Urothelium cell line (cell line): ENCODE data around the gene NOL4.
"Not testable (repeated sequence)": the region's sequence is repeated elsewhere in the genome, so short reads cannot be mapped to it uniquely, and the experiment has no call there.

Experiments
- DNase-seq: peaks from one replicate; pipeline ENCODE4 v3.0.0; 2011; ENCODE audit warnings: low spot score, mixed read lengths
- FAIRE-seq: peaks from 2 replicates; lab custom pipeline; 2011; peaks lifted over from hg19 to GRCh38; lab: Jason Lieb, UNC

Gene NOL4, protein sequence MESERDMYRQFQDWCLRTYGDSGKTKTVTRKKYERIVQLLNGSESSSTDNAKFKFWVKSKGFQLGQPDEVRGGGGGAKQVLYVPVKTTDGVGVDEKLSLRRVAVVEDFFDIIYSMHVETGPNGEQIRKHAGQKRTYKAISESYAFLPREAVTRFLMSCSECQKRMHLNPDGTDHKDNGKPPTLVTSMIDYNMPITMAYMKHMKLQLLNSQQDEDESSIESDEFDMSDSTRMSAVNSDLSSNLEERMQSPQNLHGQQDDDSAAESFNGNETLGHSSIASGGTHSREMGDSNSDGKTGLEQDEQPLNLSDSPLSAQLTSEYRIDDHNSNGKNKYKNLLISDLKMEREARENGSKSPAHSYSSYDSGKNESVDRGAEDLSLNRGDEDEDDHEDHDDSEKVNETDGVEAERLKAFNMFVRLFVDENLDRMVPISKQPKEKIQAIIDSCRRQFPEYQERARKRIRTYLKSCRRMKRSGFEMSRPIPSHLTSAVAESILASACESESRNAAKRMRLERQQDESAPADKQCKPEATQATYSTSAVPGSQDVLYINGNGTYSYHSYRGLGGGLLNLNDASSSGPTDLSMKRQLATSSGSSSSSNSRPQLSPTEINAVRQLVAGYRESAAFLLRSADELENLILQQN

DNA sequence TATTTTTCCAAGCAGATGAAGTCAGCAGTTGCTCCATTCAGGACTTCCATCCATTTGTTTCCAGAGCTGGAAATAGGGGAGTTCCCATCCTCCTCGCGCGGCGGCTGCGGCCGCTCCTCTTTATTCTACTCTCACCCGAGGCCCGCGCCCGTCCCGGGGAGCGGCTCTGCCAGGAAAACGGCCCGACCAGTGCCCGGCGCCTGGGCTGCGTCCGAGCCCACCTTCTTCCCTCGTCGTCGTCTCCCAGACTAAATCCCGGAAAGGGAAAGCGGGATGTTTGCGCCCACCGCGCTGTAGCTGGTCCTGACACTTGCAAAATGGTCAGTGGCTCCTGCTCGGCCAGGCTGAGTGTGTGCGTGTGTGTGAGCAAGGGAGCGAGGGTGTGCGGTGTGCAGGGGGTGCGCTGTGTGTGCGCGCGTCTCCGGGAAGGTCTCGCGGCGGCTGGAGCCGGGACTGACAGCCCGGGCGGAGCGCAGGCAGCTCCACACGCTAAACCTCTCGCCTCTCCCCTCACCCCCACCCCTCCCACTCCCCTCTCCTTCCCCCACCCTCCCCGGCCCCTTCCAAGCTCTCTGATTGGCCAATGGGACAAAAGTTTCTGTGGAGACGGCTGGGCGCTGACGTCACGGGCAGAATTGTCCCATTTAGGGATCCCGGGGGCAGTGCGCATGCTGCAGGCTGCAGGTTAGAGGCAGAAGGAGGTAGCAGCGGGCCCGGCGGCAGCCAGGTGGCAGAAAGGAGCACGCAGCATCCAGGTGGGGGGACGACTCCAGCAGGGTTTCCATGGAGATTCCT is at the start of gene NOL4:
Gene NOL4 (minus strand): TSS at position 491 of the 795 bp plus-strand sequence. CDS start 1,660 bp downstream, outside the sequence.
- peak; percentile 73 for DNase-seq
- no peak for FAIRE-seq

DNA sequence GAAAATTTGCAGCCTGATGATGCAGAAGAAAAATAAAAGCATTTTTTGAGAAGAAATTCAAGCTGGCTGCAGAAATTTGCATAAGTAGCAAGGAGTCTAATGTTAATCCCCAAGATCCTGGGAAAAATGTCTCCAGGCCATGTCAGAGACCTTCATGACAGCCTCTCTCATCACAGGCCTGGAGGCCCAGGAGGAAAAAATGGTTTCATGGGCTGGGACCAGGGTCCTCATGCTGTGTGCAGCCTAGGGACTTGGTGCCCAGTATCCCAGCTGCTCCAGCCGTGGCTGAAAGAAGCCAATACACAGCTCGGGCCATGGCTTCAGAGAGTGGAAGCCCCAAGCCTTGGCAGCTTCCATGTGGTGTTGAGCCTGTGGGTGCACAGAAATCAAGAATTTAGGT is 41.3 kb upstream of the NOL4 start:
- FAIRE-seq, result not testable (repeated sequence)

DNA sequence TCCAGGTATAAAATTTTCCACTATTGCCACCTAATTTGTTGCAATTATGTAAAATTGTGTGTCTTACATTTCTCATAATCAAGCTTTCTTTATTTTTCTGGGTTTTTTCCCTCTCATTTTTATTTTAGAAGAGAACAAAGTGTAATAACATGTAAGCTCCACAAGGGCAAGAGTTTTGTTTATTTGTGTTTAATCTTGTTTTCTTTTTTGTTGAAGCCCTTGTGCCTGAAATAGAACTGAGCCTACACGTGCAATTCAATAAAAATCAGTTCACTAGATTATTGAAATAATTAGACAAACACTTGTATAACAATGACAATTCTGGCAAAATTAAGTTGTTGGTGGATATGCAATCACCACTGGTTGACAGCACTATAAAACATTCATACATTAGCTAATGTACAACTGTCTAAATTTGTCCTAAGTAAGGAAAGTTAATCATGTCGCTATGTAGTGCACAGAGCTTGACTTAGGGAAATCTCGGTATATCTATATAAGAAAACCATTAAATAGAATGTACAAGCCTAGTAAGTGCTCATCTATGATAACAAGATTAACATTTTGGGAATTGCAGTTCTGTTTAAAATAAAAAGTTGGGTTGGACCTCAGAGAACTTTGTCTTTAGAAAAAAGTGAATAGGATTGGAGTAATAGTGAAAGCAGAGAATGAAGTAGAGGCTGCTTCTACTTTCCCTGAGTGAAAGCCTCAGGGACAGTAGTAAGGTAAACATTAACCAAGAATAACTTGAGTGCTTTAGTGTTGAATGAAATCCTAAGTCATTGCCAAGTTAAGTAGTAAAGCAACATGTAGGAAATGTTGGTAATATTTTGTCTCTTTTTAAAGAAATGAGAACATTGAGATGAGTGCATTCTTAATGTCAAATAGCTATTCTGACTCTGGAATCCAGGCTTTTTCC is 37.4 kb upstream of the NOL4 start:
- DNase-seq, result no peak
- no peak for FAIRE-seq

More for the DNA sequence above, 41.3 kb upstream of the NOL4 start:
- DNase-seq, result not testable (repeated sequence)

DNA sequence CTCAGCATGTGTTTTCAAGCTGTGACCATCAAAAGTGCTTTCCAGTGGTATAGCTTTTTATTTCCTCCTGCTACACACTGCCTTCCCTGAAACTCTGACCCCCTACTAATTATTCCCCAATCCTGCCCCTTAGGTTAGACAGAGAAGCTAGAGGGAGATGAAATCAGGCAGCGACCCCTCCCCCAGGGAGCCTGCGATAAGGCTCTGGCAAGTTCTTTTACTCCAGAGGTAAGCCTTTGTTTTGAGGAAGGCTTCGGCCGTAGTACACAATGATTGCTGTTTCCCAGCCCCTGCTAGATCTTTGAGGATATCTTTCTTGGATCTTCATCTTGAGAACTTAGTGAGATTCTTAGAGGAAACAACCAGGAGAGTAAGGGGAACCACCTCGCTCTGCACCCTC is 33.5 kb upstream of the NOL4 start:
- FAIRE-seq (no peak), DNase-seq (no peak)

DNA sequence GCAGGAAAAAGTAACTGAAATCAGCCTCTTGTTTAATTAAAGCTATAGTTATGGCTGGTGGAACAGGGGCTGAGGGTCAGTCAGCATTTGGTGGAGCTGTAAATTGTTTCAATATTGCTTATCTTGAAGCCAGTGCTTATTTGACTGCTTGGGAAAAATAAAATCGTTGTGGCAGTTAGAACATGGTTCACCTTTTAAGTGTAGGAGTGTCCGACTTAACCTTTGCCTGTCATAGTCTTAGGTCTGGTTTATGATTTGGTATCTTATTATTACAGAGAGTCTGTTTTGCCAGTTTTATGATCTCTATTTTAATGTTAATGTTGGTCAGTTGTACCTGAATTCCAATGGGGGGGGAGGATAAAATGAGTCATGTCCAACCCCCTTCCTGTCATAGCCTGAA is 27.2 kb upstream of the NOL4 start:
- FAIRE-seq, result no peak

DNA sequence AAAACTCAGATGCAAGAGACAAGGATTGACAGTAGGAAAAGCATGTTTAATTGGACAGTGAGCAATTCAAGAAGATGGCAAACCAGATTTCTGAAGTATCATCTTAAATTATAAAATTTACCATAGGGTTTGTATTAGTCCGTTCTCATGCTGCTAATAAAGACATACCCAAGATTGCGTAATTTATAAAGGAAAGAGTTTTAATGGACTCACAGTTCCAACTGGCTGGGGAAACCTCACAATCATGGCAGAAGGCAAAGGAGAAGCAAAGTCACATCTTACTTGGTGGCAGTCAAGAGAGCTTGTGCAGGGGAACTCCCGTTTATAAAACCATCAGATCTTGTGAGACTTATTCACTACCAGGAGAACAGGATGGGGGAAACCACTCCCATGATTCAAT is 24.0 kb upstream of the NOL4 start:
- DNase-seq (no peak), FAIRE-seq (no peak)

More for the DNA sequence above, 27.2 kb upstream of the NOL4 start:
- DNase-seq, result no peak

DNA sequence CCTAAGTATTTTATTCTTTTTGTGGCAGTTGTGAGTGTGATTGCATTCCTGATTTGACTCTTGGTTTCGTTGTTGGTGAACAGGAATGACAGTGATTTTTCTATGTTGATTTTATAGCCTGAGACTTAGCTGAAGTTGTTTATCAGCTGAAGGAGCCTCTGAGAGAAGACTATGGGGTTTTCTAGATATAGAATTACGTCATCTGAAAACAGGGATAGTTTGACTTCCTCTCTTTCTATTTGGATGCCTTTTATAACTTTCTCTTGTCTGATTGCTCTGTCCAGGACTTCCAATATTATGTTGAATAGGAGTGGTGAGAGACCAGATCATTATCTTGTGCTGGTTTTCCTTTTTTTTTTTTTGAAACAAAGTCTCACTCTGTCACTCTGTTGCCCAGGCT is 18.0 kb upstream of the NOL4 start:
- DNase-seq, result no peak
- no peak for FAIRE-seq

DNA sequence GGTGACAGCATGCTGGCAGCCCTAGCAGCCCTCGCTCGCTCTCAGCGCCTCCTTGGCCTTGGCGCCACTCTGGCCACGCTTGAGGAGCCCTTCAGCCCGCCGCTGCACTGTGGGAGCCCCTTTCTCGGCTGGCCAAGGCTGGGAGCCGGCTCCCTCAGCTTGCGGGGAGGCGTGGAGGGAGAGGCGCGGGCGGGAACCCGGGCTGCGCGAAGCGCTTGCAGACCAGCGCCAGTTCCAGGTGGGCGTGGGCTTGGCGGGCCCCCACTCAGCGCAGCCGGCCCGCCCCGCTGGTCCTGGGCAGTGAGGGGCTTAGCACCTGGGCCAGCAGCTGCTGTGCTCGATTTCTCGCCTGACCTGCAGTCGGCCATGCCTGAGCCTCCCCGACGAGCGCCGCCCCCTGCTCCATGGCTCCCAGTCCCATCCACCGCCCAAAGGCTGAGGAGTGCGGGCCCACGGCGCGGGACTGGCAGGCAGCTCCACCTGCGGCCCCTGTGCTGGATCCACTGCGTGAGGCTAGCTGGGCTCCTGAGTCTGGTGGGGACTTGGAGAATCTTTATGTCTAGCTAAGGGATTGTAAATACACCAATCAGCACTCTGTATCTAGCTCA is 9.2 kb upstream of the NOL4 start:
- FAIRE-seq, DNase-seq: not testable (repeated sequence)

DNA sequence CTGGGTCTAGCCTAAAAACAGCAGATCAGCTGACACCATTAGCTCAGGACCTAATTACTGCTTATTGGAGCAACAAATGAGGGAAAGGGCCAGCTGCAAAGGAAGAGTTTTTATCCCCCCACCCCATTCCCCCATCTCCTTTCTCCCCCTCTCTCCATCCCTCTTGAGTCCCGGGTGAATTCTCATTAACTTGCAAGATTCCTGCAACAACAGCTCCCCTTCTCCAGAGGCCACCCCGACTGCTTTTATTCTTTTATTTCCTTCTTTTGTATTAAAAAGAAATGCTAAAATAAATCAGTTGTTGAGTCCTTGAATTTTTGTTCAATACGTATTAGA is 473 bp upstream of the NOL4 start:
- DNase-seq (no peak), FAIRE-seq (no peak)

DNA sequence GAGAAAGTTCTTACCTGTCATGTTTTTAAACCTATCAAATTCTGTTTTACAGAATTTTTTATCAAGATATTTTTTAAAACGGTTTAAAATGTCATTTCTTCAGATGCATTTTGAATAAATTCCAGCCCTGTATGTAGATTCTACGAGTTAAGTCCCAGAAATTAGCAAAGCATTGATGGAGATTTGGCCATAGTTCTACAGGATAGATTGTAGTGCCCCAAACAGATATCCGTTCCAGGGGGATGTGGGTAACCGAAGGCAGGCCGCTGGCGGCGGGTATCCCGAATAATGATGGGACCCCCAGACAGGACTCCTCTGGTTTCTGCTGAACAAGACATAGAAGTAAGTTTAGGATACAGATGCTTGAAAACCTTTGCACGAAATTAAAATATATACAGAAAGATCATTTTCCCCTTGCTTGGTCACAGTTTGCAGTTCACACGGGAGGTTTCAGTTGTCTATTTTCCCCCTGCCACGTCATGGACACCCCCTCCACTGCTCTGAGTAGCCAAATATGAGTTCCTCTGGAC is 755 bp downstream of the NOL4 start:
- FAIRE-seq, result no peak
- no peak for DNase-seq

DNA sequence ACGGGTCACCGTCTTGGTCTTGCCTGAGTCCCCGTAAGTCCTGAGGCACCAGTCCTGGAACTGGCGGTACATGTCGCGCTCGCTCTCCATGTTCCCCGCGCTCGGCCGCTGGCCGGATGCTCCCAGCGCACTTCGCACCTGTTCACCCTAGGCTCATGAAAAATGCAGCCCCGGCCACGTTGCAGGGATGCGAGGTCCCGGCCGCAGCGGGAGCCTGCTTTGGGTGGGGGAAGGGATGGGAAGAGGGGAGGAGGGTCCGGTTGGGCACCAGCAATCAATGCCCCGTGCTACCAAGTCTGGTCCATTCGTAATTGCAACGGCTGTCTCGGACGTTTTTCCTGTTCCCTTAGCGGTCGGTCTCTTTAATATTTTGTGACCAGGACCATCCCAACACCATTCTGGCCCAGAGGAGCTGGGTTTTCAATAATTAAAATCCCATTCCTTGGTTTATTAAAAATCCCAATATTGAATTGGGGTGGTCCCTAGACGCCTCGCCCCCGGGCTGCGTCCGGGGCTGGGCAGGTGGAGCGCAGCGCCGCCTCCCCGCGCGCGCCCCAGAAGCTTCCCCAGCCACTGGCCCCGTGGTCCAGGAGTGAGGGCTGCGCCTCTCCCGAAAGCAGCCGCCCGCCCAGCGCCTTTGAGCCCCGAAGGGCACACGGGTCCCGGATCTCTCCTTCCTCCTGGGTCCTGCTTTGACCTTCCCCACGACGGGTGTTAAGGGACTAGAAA is 1.4 kb downstream of the NOL4 start:
- peak; percentile 8 for DNase-seq
- FAIRE-seq, result no peak

DNA sequence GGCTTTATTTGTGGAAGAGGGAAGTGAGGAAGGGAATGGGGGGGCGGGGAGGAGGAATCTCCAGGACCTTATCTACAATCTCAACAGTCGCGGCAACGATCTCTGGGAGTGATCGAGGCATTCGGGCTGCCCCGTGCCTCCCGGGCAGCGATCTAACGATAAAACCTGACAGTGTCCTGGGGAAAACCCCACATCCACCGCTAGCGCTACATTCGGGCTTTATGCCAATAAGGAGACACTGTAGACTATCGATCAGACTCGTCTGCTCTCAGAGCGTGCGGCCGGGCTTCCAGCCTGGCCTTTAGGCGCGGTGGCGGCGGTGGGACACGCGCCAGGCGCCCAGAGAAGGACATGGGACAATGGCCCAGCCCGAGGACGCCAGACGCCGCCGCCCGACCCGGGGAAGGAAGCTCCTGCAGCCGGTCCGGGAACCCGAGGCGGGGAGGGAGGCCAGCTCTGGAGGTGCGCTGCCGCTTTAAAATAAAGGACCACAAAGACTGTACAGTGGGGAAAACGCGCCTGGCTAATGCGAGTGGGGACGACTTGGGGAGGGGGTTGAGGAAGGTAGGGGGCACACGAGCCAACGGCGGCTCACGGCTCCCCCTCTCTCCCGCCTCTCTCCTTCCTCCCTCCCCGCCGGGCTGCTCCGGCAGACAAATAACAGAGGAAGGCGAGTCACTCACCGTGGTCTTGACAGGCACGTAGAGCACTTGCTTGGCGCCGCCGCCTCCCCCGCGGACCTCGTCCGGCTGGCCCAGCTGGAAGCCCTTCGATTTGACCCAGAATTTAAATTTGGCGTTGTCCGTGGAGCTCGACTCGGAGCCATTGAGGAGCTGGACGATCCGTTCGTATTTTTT is 2.2 kb downstream of the NOL4 start:
- peak; percentile 30 for DNase-seq
- FAIRE-seq, result no peak

DNA sequence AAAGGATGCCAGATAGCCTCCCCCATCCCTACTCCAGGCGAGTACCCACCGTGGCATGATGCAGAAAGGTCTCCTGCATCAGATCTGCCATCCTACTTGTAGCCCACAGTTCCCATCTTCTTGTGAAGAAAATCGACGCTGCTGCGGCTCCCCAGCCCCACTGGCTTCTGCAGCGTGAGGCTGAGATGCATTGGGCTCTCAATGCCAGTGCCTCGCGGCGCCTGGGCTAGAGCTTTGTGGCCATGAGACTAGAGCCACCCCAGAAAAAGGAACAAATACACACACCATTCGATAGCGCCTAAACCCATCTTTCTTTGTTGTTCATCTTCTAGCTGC is 2.8 kb downstream of the NOL4 start:
- FAIRE-seq (no peak), DNase-seq (peak; percentile 2)

DNA sequence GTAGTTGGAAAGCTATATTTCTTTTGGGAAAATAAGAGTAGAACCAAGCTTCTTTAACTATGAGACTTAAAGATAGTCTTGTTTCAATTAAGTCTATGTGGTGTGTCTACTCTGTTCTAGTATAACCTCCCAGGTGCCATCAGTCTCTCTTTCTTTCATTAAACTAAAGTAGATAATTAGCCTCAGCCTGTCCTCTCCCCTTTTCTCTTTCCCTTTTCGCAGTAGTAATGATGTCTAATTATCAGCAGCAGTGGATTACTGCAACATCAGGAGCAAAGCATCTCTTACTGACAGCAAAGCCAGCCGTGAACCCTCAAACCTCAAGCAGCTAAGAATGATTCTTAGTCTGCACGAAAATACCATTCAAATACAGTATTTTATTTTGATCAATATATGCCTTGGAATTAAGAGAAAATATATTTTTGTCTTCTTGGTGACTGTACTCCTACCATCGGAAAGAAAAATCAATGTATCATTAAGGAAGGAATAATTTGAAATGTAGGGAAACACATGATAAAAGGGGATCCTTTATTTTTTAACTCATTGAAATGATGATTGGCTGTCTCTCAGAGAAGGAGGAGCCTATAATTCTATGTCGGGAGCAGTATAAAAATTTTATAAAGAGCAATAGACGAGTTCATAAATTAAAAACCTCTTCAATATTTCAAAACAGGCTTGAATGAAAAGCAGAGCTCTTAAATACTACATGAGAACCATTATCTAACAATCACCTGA is 4.5 kb downstream of the NOL4 start:
- no peak for FAIRE-seq
- no peak for DNase-seq

DNA sequence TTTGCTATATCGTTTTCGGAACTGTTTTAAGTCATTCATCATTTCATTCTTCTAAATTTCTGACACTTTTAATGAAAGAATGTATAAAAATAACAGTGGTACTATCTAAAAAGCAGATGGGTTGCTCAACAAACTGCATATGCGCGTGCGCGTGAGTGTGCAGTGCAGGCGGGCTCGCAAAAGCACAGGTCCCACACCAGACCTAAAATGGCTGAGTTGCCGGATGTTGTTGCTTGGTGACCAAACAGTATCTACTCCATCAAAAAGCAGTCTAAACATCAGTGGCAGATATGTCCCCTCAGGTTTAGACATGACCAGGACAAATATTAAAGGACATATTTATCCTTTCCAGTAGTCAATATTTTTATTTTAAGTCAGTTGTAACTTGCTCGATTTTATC is 5.1 kb downstream of the NOL4 start:
- no peak for FAIRE-seq
- no peak for DNase-seq

DNA sequence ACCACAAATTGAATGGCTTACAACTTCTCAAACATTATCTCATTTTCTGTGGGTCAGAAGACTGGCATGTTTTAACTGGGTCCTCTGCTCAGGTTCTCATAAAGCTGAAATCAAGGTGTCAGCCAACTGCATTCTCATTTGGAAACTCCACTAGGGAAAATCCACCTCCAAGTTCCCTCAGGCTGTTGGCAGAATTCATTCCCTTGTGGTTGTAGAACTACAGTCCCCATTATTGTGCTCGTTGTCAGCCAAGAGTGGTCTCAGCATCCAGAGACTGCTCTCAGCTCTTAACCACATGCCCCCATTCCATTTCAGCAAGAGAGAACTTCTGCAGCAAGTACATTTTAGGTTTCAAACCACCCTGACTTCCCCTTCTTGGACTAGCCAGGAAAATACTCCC is 12.2 kb downstream of the NOL4 start:
- DNase-seq (no peak), FAIRE-seq (no peak)

DNA sequence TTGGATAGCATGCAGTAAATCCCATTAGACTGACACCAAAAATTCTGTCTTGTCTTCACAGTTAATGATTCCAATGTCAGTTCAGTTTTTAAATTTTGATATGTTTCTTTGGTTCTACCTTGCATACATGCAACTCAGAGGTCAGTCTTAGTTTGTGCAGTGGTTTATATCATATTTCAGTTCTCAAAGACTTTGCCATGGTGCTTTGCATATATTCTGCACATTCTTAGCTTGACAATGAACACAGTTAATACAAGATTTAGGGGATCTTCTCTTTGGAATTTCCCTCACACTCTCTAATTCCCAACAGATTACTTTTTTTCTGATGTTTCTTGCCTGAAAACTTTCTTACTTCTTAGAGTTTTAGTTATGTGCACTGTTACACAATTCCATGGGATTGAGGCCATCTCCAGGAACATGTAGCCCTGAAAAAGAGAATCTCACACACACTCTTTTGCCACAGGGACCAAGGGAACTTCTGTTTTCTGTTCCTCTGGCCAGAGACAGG is 17.3 kb downstream of the NOL4 start:
- no peak for FAIRE-seq
- no peak for DNase-seq

DNA sequence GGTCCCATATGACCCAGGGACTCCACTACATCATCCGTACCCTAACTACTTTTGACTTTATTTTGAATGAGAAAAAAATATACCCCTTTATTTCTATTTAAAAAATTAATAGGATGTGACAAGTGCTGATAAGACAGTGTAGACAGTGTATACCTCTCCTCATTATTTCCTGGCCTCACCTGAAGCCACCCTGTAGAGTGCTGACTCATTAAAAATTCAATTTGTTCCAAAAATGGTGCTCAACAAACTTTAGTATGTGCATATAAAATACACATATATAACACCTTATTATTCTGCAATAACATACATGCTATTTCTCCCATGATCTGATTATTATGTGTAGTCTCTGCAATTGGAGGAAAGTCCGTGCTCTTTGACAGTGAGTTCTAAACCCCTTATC is 20.8 kb downstream of the NOL4 start:
- no peak for FAIRE-seq

More for the DNA sequence above, 20.8 kb downstream of the NOL4 start:
- DNase-seq, result no peak
